Measurements from ENCODE around the gene POU6F2.
"Not testable (repeated sequence)": the region's sequence is repeated elsewhere in the genome, so short reads cannot be mapped to it uniquely, and the experiment has no call there.

POU6F2 gene

DNA sequence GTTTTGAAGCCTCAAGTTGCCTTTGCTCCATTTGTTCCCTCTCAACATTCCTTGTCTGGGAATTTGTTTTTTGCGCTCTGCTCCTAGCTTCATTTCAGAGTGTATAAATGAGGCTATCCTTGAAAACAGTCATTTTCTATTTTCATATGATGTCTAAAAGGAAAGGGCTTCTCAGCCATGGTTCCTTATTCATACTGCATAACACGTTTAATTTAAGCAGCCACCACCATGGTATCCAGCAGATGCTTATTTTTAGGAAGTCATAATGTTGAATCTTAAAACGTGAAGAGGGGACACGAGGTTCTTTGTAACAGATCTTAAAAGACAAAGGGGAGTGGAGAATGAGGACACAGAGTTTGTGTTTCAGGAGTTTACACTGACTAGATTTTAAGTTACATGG is 14.5 kb downstream of the POU6F2 start:
- DNase-seq, result no peak

DNA sequence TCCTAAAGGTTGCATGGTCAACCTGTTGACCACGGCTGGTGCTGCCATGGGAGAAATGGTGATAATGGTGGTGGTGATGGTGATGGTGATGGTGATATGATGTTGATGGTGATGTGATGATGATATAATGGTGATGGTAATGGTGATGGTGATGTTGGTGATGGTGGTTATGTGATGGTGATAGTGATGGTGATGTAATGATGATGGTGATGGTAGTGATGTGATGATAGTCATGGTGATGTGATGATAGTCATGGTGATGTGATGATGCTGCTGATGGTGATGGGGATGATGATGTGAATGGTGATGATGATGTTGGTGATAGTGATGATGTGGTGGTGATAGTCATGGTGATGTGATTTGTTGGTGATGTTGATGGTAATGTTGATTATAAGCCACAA is 23.9 kb downstream of the POU6F2 start:
- no peak for DNase-seq

- DNase-seq, result no peak
These were observed 25.0 kb downstream of the POU6F2 start for GRCh38 chr7:39002755-39003154.

DNA sequence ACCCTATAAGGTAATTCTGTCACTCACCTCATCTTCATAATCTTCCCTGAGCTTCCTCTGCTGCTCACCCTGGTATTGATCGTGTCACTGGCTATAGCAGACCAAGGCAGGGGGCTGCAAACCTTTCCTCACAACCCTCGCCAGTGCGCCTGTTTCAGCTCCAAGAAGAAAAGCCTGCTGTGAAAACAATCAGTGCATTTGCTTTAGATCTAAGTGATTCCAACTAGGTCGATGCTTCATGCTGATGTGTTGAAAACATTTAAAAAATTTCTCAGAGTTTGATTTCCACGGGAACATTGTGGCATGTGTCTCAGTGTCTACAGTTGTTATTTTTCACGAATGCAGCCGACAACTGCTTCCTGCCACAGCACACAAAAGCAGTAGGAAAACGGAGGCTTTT is 27.3 kb downstream of the POU6F2 start:
- DNase-seq, result no peak

DNA sequence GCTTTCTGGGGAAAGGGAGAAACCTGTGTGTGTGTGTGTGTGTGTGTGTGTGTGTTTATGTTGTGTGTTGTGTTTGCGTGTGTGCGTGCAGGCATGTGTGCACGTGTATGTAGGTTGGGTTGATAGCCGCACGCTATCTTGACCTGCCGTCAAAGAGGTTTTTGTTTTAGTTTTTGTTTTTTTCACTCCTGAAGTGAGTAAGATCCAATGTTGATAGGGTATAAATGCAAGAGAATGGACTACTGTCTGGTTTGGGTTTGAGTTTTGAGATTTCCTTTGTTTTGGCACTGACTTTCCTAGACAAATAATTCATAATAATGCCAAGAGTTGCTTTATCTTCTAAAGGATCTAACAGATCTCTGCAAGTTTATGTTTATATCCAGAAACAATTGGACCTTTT is 27.8 kb downstream of the POU6F2 start:
- no peak for DNase-seq

DNA sequence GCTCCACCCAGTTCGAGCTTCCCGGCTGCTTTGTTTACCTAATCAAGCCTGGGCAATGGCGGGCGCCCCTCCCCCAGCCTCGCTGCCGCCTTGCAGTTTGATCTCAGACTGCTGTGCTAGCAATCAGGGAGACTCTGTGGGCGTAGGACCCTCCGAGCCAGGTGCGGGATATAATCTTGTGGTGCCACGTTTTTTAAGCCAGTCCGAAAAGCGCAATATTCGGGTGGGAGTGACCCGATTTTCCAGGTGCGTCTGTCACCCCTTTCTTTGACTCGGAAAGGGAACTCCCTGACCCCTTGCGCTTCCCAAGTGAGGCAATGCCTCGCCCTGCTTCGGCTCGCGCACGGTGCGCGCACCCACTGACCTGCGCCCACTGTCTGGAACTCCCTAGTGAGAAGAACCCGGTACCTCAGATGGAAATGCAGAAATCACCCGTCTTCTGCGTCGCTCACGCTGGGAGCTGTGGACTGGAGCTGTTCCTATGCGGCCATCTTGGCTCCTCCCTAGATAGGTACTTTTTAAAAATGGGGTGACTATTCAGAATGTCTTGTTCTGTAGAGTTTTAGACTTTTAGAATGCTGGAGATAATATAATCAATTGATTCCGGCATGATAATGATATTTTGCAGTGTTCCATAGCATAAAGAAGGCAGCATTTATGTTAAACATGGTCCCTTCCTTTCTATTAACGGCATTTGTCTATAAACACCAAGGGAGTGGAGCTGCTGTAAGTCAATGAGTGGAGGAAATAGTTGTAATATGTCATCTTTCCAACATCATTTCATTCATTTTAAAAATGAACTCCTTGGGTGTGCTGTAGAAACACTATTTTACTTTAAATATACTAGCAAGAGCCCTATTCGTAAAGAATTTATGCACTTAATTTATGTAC is 35.6 kb downstream of the POU6F2 start:
- DNase-seq, result not testable (repeated sequence)

- DNase-seq, result no peak
These were observed 38.9 kb downstream of the POU6F2 start for GRCh38 chr7:39016609-39017008.

DNA sequence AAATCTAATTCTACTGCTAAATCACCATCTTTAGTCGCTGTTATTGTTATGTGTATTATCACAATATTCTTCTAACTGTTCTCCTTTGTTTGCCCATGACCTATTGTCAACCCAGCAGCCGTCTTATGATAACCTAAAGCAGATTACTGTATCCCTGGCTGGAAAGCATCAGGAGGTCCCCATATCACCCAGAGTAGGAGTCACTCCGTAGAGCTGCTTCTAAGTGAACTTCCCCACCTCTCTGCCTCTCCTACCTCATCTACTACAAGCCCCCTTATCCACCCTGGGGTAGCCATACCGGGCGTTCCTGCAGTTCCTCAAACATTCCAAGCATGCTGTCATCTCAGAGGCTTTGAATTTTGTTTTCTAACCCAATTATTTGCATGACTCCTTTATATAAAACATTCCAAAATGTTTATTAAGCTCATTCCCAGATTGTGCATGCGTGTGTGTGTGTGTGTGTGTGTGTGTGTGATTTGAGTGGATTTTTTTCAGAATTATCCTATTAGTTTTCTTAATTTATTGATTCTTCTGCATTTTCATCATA is 39.7 kb downstream of the POU6F2 start:
- DNase-seq, result no peak

- DNase-seq, result no peak
These were observed 45.1 kb downstream of the POU6F2 start for GRCh38 chr7:39022796-39023195.

DNA sequence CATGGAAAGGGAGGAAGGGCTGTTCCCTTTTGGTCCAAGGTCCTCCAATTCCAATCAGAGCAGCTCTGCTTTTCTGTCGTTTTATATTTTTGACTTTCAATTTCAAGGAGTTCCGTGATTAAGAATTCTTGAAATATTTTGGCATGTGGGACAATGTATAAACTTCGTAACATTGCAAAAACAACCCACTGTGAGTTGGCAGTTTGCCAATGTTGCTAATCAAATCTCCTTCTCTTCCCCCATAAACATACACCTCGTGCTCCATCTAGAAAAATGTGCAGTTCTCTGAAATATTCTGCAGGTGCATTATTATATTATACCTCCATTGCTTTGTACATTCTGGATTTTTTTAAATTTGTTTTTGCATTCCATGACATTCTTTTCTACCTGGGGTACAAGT is 49.8 kb downstream of the POU6F2 start:
- no peak for DNase-seq

DNA sequence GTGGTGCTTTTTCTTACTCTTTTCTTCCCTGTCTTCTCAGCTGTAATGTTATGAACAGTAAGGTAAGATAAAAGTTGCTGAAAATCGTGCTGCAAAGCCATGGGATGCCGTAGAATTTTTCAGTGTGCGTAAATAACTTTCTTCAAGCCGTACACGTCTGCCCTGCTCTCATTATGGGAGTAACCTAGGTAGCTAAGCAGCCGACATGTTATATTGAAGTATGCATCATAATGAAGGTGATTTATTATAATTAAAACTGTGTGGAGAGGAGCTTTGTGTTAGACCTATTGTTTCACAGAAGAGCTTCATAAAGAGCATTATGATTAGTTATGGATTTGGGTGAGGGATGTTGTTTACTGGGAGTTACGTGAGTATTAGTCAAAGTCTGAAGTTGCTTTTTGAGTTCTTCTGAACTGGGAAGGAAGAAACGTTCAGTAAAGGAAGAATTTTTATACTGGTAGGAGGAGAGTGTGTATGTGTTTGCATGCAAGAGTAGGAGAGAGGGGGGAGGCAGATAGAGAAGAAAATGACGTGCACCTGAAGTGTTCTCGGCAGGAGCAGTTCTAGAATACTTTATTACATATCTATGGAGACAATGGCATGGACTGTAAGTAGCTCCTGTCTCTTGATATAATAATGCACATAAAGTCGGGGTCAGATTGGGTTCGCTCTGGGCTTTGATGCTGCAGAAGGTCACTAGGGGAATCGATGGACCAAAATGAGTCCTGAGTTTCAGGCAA is 56.3 kb downstream of the POU6F2 start:
- DNase-seq, result no peak

- no peak for DNase-seq
These were observed 57.4 kb downstream of the POU6F2 start for GRCh38 chr7:39035156-39035555.

- no peak for DNase-seq
These were observed 58.2 kb downstream of the POU6F2 start for GRCh38 chr7:39035903-39036302.

DNA sequence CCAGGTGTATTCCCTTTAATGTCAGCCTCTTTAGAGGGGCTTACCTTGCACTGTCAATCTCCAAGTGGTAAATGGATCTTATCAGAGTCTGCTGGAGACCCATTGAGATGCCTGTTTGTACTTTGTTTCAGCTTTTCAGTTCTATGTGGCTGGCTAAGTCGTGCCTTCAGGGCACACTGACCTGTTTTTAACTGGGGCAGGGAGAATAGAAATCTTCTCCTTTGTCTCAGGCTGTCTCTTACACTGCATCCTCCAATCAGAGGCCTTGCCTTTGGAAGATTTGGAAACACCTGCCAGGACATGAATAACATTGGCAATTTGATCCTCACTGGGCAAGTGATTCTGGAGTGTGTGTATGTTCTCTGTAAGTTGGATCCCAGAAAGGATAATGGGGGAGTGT is 65.0 kb downstream of the POU6F2 start:
- DNase-seq, result no peak

DNA sequence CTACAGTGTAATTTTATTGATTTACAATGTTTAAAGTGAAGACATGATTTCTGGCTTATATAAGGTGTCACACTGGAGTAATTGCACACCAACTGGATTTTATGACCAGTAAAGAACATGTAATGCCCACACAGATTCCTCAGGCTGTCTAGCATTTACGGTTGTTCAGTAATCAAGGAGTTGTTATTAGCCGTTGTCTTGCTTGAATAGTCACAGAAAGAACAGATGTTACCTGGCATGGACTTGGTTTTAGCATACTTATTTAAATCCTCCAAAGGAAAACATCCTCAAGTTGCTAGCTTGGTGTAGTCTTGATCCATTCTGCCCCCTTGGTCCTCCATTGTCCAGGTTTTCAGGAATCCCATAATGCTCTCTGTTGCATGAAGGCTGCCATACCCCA is 65.8 kb downstream of the POU6F2 start:
- DNase-seq, result no peak

DNA sequence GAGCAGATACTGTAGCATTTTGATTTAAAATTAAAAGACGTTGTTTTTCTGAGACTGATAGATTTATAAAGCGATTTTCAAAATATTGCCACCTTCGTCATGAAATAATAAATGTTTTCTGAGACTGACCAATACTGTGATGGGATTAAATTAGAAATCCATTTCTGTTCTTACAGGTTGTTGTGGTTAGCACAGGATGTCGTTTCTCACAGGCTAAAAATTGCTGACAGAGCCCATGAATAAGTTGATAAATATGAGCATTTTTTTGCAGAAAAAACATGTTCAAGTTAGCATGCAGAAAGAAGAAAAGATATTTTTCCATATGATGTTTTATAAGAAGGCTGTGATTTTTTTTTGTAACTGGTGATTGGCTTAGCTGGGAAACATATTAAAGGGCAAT is 66.8 kb downstream of the POU6F2 start:
- no peak for DNase-seq

- no peak for DNase-seq
These were observed 67.5 kb downstream of the POU6F2 start for GRCh38 chr7:39045231-39045630.

DNA sequence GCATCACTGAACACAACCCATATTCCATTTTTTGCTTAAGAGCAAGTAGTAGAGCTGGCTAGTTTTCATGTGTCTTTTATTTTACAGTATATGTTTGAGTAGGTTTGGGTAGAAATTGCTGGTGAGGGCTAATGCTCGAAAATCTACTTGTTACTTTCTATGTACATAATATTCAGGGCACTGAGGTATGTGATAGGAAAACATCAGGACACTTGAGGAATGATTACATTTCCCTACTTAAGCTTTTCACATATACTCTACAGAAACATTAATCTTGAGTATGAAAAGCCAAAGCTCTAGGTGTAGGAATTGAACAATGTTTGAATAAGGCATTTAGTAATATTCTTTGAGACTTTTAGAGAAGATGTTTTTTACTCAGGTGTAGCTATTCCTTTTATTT is 73.6 kb downstream of the POU6F2 start:
- no peak for DNase-seq

- no peak for DNase-seq
These were observed 74.0 kb downstream of the POU6F2 start for GRCh38 chr7:39051707-39052106.

DNA sequence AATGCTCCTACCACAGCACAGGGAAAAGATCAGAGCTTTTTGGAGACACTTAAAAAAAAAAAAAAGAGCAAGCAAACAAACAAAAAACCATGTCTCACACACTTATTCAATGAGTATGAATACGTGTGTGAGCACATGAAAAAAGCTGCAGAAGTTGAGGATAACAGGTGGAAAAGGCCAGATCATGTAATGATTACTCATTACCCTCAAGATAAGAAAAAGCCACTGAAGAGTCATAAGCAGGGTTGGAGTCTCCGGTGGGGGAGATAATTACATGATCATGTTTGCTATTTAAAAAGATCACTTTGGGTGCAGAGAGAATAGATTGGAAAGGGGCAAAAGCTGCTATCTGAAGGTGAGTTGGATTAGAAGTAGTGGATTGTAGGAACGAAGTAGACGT is 77.0 kb downstream of the POU6F2 start:
- no peak for DNase-seq

GRCh38 chr7:39056153-39056552 is 78.4 kb downstream of the POU6F2 start:
- DNase-seq, result no peak

DNA sequence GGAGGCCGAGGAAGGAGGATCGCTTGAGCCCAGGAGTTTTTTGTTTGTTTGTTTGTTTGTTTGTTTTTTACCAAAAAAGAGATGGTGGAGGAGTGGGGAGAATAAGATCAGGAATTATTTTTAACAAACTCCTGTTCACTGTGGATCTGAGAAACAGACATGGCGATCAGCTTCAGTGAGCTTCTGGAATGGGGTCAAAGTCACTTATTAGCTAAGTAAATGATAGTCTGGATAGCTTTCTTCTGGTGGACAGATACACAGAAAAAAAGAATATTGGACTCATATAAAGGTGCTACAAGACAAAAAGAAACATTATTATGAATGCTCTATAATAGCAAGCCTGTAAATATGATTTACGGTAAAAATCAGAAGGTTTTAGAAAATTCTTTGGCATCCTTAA is 85.1 kb downstream of the POU6F2 start:
- no peak for DNase-seq

GRCh38 chr7:39069031-39069430 is 91.3 kb downstream of the POU6F2 start:
- no peak for DNase-seq
